Mesothelial cell of epicardium (in vitro differentiated cells): ENCODE results near the gene TMEM11. TPM values are rescaled to one million over a fixed set of nuclear protein-coding genes. Genes with fewer than 3 reads are reported as not detected.

Source experiments
- DNase-seq, 2 experiments: peaks; one replicate each; pipeline ENCODE4 v3.0.0; 2021; ENCODE audit warnings: low spot score in 2 of 2; ENCODE audit not compliant: unreplicated experiment in 2 of 2
- H3K27ac Mint-ChIP-seq: 2 replicates; pipeline ENCODE4 v1.8.0; 2021; ENCODE audit warnings: mixed read lengths
- H3K27me3 Mint-ChIP-seq: 2 replicates; pipeline ENCODE4 v1.8.0; 2021; ENCODE audit warnings: low read depth, mixed read lengths
- H3K36me3 Mint-ChIP-seq: 2 replicates; pipeline ENCODE4 v1.8.0; 2021; ENCODE audit warnings: mixed read lengths
- H3K4me1 Mint-ChIP-seq: 2 replicates; pipeline ENCODE4 v1.8.0; 2021; ENCODE audit warnings: mixed read lengths
- H3K4me3 Mint-ChIP-seq: 2 replicates; pipeline ENCODE4 v1.8.0; 2021; ENCODE audit warnings: mild to moderate bottlenecking, moderate library complexity, mixed read lengths
- H3K9me3 Mint-ChIP-seq: 2 replicates; pipeline ENCODE4 v1.8.0; 2021; ENCODE audit warnings: mixed read lengths
- CTCF ChIP-seq: fragments of 200-600 bp; sonication (generic); IDR thresholded peaks from one replicate; pipeline ENCODE4 v1.5.0; 2021; ENCODE audit warnings: antibody characterized with exemption; ENCODE audit not compliant: unreplicated experiment
- total RNA-seq: library from RNA; stranded (reverse); gene quantifications from 3 replicates; pipeline ENCODE4 v1.2.1, GENCODE V29; 2021

Gene TMEM11
- total RNA-seq, 1 donor from 2014 or later: 20.6 TPM

DNA sequence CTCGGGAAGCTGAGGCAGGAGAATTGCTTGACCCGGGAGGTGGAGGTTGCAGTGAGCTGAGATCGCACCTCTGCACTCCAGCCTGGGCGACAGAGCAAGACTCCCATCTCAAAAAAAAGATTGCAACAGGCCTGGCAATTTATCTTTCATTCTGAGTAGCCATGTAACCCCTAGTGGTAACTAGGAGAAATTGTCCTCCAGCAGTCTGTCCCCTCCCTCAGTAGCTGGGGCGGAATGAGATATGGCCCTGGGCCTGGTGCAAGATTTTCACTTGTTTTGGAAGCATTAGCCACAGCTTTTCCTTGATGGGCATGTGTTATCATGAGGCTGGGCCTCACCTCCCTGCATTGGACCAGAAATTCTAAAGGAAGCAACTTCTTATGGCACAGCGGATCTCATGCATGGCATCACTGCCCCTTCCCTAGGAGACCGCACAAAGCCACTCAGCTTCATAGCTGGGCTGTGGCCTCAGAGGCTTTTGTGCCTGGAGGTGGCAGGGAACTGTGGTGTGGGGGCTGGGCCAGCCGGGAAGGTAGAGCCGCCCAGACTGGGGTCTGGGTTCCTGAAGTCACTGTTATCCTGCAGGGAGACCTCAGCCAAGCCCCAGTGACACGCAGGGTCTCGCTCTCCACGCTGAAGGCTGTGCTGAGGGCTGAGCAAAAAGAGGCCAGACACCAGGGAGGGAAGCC, 25.9 kb upstream of the TMEM11 start:
- H3K36me3 Mint-ChIP-seq: no peaks in the 10 kb centered on the region
- H3K4me3 Mint-ChIP-seq: no peak overlapping the region
- H3K27ac Mint-ChIP-seq: no peak overlapping the region
- H3K4me1 Mint-ChIP-seq: peaks cover 8% of the 10 kb centered on the region
- H3K27me3 Mint-ChIP-seq: no peaks in the 10 kb centered on the region
- no peaks in the 10 kb centered on the region for H3K9me3 Mint-ChIP-seq
- TF ChIP-seq CTCF: peak; percentile 47
- DNase-seq: no peak

DNA sequence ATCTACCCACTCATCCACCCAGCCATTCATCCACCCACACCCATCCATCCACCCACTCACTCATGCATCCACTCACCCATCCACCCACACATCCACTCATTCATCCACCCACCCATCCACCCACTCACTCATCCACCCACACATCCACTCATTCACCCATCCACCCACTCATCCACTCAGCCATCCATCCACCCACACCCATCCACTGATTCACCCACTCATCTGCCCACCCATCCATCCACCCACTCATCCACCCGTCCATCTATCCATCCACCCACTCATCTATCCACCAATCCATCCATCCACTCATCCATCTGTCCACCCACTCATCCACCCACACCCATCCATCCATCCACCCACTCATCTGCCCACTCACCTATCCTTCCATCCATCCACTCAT, 22.0 kb upstream of the TMEM11 start:
- no peaks in the 10 kb centered on the region for H3K27me3 Mint-ChIP-seq

GRCh38 chr17:21233581-21234347, 19.8 kb upstream of the TMEM11 start:
- H3K27me3 Mint-ChIP-seq: no peaks in the 10 kb centered on the region
- no peak overlapping the region for H3K4me3 Mint-ChIP-seq
- TF ChIP-seq CTCF: no peak
- H3K27ac Mint-ChIP-seq: no peak overlapping the region
- no peaks in the 10 kb centered on the region for H3K4me1 Mint-ChIP-seq
- no peak for DNase-seq
- H3K9me3 Mint-ChIP-seq: peaks cover 9% of the 10 kb centered on the region
- no peaks in the 10 kb centered on the region for H3K36me3 Mint-ChIP-seq

More for the DNA sequence above, 22.0 kb upstream of the TMEM11 start:
- no peak for DNase-seq
- peaks cover 9% of the 10 kb centered on the region for H3K9me3 Mint-ChIP-seq
- no peak overlapping the region for H3K4me3 Mint-ChIP-seq
- H3K27ac Mint-ChIP-seq: no peak overlapping the region
- H3K36me3 Mint-ChIP-seq: no peaks in the 10 kb centered on the region
- H3K4me1 Mint-ChIP-seq: peaks cover 8% of the 10 kb centered on the region
- TF ChIP-seq CTCF: no peak

DNA sequence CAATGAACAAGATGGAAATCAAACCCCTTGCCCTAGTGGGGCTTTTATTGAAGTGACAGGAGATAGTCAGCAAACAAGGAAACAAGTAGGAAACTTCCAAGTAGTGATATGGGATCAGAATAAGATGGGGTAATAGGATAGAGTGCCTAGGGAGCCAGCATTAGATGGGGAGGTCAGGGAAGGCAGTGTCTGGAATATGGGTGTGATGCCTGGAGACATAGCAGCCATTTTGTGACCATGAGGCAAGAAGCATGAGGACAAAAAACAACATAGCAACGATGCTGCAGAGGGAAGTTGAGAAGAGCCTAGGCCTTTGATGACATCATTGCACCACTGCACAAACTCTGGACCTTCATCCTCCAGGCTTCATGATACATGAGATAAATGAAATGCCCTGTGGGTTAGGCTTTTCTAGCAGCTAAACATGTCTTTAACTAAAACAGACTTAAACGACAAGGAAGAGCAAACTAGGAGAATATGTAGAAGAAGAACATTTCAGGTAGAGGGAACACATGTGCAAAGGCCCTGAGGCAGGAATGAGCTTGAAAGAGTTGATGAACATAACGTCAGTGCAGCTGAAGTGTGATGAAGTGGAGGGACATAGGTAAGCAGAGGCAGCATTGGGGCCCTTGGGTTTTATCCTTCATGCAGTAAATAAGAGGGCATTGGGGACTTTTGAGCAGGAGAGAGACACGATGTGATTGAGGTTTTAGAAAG, 18.2 kb upstream of the TMEM11 start:
- TF ChIP-seq CTCF: no peak
- Mint-ChIP-seq H3K4me1 (no peaks in the 10 kb centered on the region), H3K27ac (no peak overlapping the region), H3K4me3 (no peak overlapping the region), H3K9me3 (peaks cover 9% of the 10 kb centered on the region), H3K36me3 (no peaks in the 10 kb centered on the region), H3K27me3 (no peaks in the 10 kb centered on the region)
- no peak for DNase-seq

DNA sequence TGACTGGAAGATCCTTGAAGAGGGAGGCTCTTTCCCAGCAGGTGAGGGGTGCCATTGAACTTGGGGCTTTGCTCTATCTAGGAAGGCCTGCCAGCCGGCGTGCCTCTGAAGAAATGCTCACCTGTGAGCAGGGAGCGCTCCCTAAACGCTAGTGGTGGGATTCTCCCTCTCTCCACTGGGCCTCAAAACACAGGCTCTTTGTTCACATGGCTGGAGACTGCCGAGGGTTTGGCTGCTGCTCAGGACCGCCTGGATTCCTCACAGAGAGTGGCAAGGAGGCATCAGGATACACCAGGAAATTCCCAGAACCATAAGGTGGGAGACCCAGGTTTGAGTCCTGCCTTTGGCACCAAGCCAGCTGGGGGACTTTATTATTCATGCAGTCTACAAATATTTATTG, 17.6 kb upstream of the TMEM11 start:
- TF ChIP-seq CTCF: no peak
- H3K9me3 Mint-ChIP-seq: peaks cover 9% of the 10 kb centered on the region
- H3K36me3 Mint-ChIP-seq: no peaks in the 10 kb centered on the region
- H3K4me3 Mint-ChIP-seq: no peak overlapping the region
- no peak overlapping the region for H3K27ac Mint-ChIP-seq
- DNase-seq: no peak
- no peaks in the 10 kb centered on the region for H3K4me1 Mint-ChIP-seq
- H3K27me3 Mint-ChIP-seq: no peaks in the 10 kb centered on the region
